GM12865 (cell line): Measurements from ENCODE around the gene GPR183.

Experiments
- DNase-seq: peaks from one replicate; pipeline ENCODE4 v3.0.0; 2010; ENCODE audit warnings: low read depth
- H3K4me3 ChIP-seq: 2 replicates; pipeline ENCODE4 v1.5.1; 2011; ENCODE audit warnings: mild to moderate bottlenecking, low read depth, low read length, control low read depth
- CTCF ChIP-seq: IDR thresholded peaks from 2 replicates; pipeline ENCODE4 v1.5.1; 2011; ENCODE audit warnings: low read length, control low read depth, low read depth, inconsistent platforms; ENCODE audit not compliant: insufficient read depth; ENCODE audit errors: missing control alignments

GPR183 gene

GRCh38 chr13:99308471-99309087, 1.4 kb upstream of the GPR183 start:
- no peak for TF ChIP-seq CTCF
- no peak for DNase-seq
- H3K4me3 ChIP-seq: peak overlapping the region; percentile 94

GRCh38 chr13:99307648-99308339, 595 bp upstream of the GPR183 start:
- no peak for TF ChIP-seq CTCF
- H3K4me3 ChIP-seq: peak overlapping the region; percentile 94
- peak; percentile 83 for DNase-seq

- peak overlapping the region; percentile 94 for H3K4me3 ChIP-seq
- TF ChIP-seq CTCF: no peak
Measured at GRCh38 chr13:99305566-99305965, 1.6 kb downstream of the GPR183 start.

GRCh38 chr13:99305158-99305557, 2.0 kb downstream of the GPR183 start:
- TF ChIP-seq CTCF: no peak
- no peak for DNase-seq
- H3K4me3 ChIP-seq: peak overlapping the region; percentile 94

More at GRCh38 chr13:99305566-99305965, 1.6 kb downstream of the GPR183 start:
- DNase-seq: no peak

GRCh38 chr13:99304541-99304940, 2.7 kb downstream of the GPR183 start:
- no peak for DNase-seq
- H3K4me3 ChIP-seq: peak overlapping the region; percentile 94

GRCh38 chr13:99303863-99304521, 3.2 kb downstream of the GPR183 start:
- DNase-seq: peak; percentile 48
- TF ChIP-seq CTCF: no peak
- H3K4me3 ChIP-seq: peak overlapping the region; percentile 94

More at GRCh38 chr13:99304541-99304940, 2.7 kb downstream of the GPR183 start:
- no peak for TF ChIP-seq CTCF
